HEK293 (cell line): ENCODE results near the gene OPHN1.
A peak's percentile ranks its signal among the peaks of the same experiment; 100 is the strongest.

ENCODE experiments used
- BCL11A ChIP-seq: fragments of 450-650 bp; formaldehyde crosslinking; IDR thresholded peaks from 2 replicates; pipeline ENCODE4 v1.5.1; 2016; ENCODE audit warnings: low read depth, missing biosample characterization, missing genetic modification characterization
- SALL2 ChIP-seq: fragments of 450-650 bp; formaldehyde crosslinking; IDR thresholded peaks from 2 replicates; pipeline ENCODE4 v1.5.0; 2017; ENCODE audit warnings: missing biosample characterization, mild to moderate bottlenecking, missing genetic modification characterization, borderline replicate concordance
- SP2 ChIP-seq: fragments of 450-650 bp; formaldehyde crosslinking; IDR thresholded peaks from 2 replicates; pipeline ENCODE4 v1.5.1; 2016; ENCODE audit warnings: missing biosample characterization, missing genetic modification characterization
- YY2 ChIP-seq: fragments of 450-650 bp; formaldehyde crosslinking; IDR thresholded peaks from 2 replicates; pipeline ENCODE4 v1.5.1; 2016; ENCODE audit warnings: missing biosample characterization, missing genetic modification characterization
- ZBTB48 ChIP-seq: fragments of 450-650 bp; formaldehyde crosslinking; IDR thresholded peaks from 2 replicates; pipeline ENCODE4 v1.5.1; 2016; ENCODE audit warnings: missing biosample characterization, missing genetic modification characterization
- ZEB2 ChIP-seq: fragments of 450-650 bp; formaldehyde crosslinking; IDR thresholded peaks from 2 replicates; pipeline ENCODE4 v1.5.1; 2016; ENCODE audit warnings: missing biosample characterization, missing genetic modification characterization
- ZNF184 ChIP-seq: fragments of 450-650 bp; IDR thresholded peaks from 2 replicates; pipeline ENCODE4 v1.5.1; 2018; ENCODE audit warnings: missing biosample characterization, mild to moderate bottlenecking, missing genetic modification characterization
- ZNF266 ChIP-seq: fragments of 450-650 bp; formaldehyde crosslinking; IDR thresholded peaks from 2 replicates; pipeline ENCODE4 v1.5.1; 2016; ENCODE audit warnings: missing biosample characterization, missing genetic modification characterization, low read depth
- ZNF37A ChIP-seq: fragments of 450-650 bp; IDR thresholded peaks from 2 replicates; pipeline ENCODE4 v1.5.1; 2018; ENCODE audit warnings: missing biosample characterization, missing genetic modification characterization
- ZNF423 ChIP-seq: fragments of 450-650 bp; formaldehyde crosslinking; IDR thresholded peaks from 2 replicates; pipeline ENCODE4 v1.5.1; 2016; ENCODE audit warnings: missing biosample characterization, missing genetic modification characterization
- ZNF473 ChIP-seq: fragments of 450-650 bp; formaldehyde crosslinking; IDR thresholded peaks from 2 replicates; pipeline ENCODE4 v1.5.1; 2017; ENCODE audit warnings: missing biosample characterization, missing genetic modification characterization
- ZNF621 ChIP-seq: fragments of 450-650 bp; formaldehyde crosslinking; IDR thresholded peaks from 2 replicates; pipeline ENCODE4 v1.5.1; 2017; ENCODE audit warnings: missing biosample characterization, missing genetic modification characterization
- ZNF76 ChIP-seq: fragments of 450-650 bp; formaldehyde crosslinking; IDR thresholded peaks from 2 replicates; pipeline ENCODE4; 2016; ENCODE audit warnings: low read depth, missing biosample characterization, missing genetic modification characterization, borderline replicate concordance
- ZNF776 ChIP-seq: fragments of 450-650 bp; formaldehyde crosslinking; IDR thresholded peaks from 2 replicates; pipeline ENCODE4 v1.5.0; 2017; ENCODE audit warnings: missing biosample characterization, missing genetic modification characterization, borderline replicate concordance
- ZNF830 ChIP-seq: fragments of 450-650 bp; IDR thresholded peaks from 2 replicates; pipeline ENCODE4 v1.5.0; 2018; ENCODE audit warnings: missing biosample characterization, missing genetic modification characterization, low read depth, mild to moderate bottlenecking, moderate library complexity
- ZSCAN23 ChIP-seq: fragments of 450-650 bp; formaldehyde crosslinking; IDR thresholded peaks from 2 replicates; pipeline ENCODE4 v1.5.1; 2016; ENCODE audit warnings: missing biosample characterization, missing genetic modification characterization
- ZSCAN30 ChIP-seq: fragments of 450-650 bp; IDR thresholded peaks from 2 replicates; pipeline ENCODE4 v1.5.1; 2018; ENCODE audit warnings: missing biosample characterization, mild to moderate bottlenecking, missing genetic modification characterization, moderate library complexity
- TF ChIP-seq, protein P1 (sequence below): fragments of 450-650 bp; IDR thresholded peaks from 2 replicates; pipeline ENCODE4 v1.5.1; 2018; ENCODE audit warnings: missing biosample characterization, mild to moderate bottlenecking, missing genetic modification characterization
- TF ChIP-seq, protein P2 (sequence below): fragments of 450-650 bp; formaldehyde crosslinking; IDR thresholded peaks from 2 replicates; pipeline ENCODE4 v1.5.1; 2016; ENCODE audit warnings: missing biosample characterization, missing genetic modification characterization
- TF ChIP-seq, protein P3 (sequence below): fragments of 450-650 bp; formaldehyde crosslinking; IDR thresholded peaks from 2 replicates; pipeline ENCODE4 v1.5.1; 2016; ENCODE audit warnings: missing biosample characterization, missing genetic modification characterization
- TF ChIP-seq, protein P4 (sequence below): fragments of 450-650 bp; formaldehyde crosslinking; conservative IDR thresholded peaks from 2 replicates; pipeline ENCODE4 v1.5.1; 2016; ENCODE audit warnings: low read depth, missing biosample characterization, missing genetic modification characterization
- TF ChIP-seq, protein P5 (sequence below): sonication (generic); formaldehyde crosslinking; IDR thresholded peaks from 2 replicates; pipeline ENCODE4 v1.8.1; 2022; ENCODE audit warnings: mild to moderate bottlenecking, moderate library complexity, missing genetic modification reagents
- TF ChIP-seq, protein P6 (sequence below): fragments of 450-650 bp; formaldehyde crosslinking; IDR thresholded peaks from 2 replicates; pipeline ENCODE4 v1.5.1; 2016; ENCODE audit warnings: missing biosample characterization, missing genetic modification characterization

Gene OPHN1

DNA sequence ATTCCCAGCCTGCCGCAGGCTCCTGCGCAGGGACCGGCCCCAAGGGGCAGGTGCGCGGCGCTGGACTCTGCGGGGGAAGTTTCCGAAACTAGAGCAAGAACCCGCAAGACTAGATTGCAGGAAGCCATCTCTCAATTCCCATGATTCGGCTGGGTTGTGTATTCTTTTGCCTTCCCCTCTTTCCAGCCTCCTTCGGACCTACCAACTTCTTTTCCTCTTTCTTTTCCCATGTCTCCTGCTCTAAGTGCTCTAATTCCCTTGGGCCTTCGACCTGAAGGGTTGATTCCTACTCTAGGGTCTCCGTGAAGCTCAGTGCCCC lies 645 bp upstream of the OPHN1 start (continued):
- no peak for TF ChIP-seq YY2
- TF ChIP-seq, protein P1, sequence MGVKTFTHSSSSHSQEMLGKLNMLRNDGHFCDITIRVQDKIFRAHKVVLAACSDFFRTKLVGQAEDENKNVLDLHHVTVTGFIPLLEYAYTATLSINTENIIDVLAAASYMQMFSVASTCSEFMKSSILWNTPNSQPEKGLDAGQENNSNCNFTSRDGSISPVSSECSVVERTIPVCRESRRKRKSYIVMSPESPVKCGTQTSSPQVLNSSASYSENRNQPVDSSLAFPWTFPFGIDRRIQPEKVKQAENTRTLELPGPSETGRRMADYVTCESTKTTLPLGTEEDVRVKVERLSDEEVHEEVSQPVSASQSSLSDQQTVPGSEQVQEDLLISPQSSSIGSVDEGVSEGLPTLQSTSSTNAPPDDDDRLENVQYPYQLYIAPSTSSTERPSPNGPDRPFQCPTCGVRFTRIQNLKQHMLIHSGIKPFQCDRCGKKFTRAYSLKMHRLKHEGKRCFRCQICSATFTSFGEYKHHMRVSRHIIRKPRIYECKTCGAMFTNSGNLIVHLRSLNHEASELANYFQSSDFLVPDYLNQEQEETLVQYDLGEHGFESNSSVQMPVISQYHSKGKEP (tag by site-specific recombination), result no peak
- no peak for TF ChIP-seq ZEB2
- no peak for TF ChIP-seq ZNF37A
- no peak for TF ChIP-seq ZNF184
- TF ChIP-seq, protein P2, sequence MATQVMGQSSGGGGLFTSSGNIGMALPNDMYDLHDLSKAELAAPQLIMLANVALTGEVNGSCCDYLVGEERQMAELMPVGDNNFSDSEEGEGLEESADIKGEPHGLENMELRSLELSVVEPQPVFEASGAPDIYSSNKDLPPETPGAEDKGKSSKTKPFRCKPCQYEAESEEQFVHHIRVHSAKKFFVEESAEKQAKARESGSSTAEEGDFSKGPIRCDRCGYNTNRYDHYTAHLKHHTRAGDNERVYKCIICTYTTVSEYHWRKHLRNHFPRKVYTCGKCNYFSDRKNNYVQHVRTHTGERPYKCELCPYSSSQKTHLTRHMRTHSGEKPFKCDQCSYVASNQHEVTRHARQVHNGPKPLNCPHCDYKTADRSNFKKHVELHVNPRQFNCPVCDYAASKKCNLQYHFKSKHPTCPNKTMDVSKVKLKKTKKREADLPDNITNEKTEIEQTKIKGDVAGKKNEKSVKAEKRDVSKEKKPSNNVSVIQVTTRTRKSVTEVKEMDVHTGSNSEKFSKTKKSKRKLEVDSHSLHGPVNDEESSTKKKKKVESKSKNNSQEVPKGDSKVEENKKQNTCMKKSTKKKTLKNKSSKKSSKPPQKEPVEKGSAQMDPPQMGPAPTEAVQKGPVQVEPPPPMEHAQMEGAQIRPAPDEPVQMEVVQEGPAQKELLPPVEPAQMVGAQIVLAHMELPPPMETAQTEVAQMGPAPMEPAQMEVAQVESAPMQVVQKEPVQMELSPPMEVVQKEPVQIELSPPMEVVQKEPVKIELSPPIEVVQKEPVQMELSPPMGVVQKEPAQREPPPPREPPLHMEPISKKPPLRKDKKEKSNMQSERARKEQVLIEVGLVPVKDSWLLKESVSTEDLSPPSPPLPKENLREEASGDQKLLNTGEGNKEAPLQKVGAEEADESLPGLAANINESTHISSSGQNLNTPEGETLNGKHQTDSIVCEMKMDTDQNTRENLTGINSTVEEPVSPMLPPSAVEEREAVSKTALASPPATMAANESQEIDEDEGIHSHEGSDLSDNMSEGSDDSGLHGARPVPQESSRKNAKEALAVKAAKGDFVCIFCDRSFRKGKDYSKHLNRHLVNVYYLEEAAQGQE (tag by site-specific recombination), result no peak
- TF ChIP-seq, protein P3, sequence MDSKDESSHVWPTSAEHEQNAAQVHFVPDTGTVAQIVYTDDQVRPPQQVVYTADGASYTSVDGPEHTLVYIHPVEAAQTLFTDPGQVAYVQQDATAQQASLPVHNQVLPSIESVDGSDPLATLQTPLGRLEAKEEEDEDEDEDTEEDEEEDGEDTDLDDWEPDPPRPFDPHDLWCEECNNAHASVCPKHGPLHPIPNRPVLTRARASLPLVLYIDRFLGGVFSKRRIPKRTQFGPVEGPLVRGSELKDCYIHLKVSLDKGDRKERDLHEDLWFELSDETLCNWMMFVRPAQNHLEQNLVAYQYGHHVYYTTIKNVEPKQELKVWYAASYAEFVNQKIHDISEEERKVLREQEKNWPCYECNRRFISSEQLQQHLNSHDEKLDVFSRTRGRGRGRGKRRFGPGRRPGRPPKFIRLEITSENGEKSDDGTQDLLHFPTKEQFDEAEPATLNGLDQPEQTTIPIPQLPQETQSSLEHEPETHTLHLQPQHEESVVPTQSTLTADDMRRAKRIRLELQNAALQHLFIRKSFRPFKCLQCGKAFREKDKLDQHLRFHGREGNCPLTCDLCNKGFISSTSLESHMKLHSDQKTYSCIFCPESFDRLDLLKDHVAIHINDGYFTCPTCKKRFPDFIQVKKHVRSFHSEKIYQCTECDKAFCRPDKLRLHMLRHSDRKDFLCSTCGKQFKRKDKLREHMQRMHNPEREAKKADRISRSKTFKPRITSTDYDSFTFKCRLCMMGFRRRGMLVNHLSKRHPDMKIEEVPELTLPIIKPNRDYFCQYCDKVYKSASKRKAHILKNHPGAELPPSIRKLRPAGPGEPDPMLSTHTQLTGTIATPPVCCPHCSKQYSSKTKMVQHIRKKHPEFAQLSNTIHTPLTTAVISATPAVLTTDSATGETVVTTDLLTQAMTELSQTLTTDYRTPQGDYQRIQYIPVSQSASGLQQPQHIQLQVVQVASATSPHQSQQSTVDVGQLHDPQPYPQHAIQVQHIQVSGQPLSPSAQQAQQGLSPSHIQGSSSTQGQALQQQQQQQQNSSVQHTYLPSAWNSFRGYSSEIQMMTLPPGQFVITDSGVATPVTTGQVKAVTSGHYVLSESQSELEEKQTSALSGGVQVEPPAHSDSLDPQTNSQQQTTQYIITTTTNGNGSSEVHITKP (tag by site-specific recombination), result 0 out of 2 replicates have a peak, but pooled peaks have one; percentile 9
- TF ChIP-seq ZNF473 (tag by site-specific recombination), result no peak
- no peak for TF ChIP-seq SP2
- TF ChIP-seq ZNF621 (tag by site-specific recombination), result no peak
- TF ChIP-seq ZSCAN23 (tag by site-specific recombination), result no peak
- TF ChIP-seq ZBTB48, result peak; percentile 41; the same call in 1 of the 2 replicates
- TF ChIP-seq ZNF266 (tag by site-specific recombination), result no peak
- TF ChIP-seq, protein P4, sequence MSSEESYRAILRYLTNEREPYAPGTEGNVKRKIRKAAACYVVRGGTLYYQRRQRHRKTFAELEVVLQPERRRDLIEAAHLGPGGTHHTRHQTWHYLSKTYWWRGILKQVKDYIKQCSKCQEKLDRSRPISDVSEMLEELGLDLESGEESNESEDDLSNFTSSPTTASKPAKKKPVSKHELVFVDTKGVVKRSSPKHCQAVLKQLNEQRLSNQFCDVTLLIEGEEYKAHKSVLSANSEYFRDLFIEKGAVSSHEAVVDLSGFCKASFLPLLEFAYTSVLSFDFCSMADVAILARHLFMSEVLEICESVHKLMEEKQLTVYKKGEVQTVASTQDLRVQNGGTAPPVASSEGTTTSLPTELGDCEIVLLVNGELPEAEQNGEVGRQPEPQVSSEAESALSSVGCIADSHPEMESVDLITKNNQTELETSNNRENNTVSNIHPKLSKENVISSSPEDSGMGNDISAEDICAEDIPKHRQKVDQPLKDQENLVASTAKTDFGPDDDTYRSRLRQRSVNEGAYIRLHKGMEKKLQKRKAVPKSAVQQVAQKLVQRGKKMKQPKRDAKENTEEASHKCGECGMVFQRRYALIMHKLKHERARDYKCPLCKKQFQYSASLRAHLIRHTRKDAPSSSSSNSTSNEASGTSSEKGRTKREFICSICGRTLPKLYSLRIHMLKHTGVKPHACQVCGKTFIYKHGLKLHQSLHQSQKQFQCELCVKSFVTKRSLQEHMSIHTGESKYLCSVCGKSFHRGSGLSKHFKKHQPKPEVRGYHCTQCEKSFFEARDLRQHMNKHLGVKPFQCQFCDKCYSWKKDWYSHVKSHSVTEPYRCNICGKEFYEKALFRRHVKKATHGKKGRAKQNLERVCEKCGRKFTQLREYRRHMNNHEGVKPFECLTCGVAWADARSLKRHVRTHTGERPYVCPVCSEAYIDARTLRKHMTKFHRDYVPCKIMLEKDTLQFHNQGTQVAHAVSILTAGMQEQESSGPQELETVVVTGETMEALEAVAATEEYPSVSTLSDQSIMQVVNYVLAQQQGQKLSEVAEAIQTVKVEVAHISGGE (tag by site-specific recombination), result peak; percentile 67
- TF ChIP-seq, protein P5, sequence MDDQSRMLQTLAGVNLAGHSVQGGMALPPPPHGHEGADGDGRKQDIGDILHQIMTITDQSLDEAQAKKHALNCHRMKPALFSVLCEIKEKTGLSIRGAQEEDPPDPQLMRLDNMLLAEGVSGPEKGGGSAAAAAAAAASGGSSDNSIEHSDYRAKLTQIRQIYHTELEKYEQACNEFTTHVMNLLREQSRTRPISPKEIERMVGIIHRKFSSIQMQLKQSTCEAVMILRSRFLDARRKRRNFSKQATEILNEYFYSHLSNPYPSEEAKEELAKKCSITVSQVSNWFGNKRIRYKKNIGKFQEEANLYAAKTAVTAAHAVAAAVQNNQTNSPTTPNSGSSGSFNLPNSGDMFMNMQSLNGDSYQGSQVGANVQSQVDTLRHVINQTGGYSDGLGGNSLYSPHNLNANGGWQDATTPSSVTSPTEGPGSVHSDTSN (CRISPR knock-in tag), result 0 out of 2 replicates have a peak, but pooled peaks have one; percentile 19
- TF ChIP-seq, protein P6, sequence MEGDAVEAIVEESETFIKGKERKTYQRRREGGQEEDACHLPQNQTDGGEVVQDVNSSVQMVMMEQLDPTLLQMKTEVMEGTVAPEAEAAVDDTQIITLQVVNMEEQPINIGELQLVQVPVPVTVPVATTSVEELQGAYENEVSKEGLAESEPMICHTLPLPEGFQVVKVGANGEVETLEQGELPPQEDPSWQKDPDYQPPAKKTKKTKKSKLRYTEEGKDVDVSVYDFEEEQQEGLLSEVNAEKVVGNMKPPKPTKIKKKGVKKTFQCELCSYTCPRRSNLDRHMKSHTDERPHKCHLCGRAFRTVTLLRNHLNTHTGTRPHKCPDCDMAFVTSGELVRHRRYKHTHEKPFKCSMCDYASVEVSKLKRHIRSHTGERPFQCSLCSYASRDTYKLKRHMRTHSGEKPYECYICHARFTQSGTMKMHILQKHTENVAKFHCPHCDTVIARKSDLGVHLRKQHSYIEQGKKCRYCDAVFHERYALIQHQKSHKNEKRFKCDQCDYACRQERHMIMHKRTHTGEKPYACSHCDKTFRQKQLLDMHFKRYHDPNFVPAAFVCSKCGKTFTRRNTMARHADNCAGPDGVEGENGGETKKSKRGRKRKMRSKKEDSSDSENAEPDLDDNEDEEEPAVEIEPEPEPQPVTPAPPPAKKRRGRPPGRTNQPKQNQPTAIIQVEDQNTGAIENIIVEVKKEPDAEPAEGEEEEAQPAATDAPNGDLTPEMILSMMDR (tag by site-specific recombination), result no peak
- TF ChIP-seq ZSCAN30 (tag by site-specific recombination), result 0 out of 2 replicates have a peak, but pooled peaks have one; percentile 4
- TF ChIP-seq ZNF423, result 0 out of 2 replicates have a peak, but pooled peaks have one; percentile 14
- TF ChIP-seq ZNF776 (tag by site-specific recombination), result no peak
- TF ChIP-seq SALL2, result no peak
- TF ChIP-seq BCL11A (tag by site-specific recombination), result no peak
- TF ChIP-seq ZNF830 (tag by site-specific recombination), result no peak
- peak; percentile 75; the same call in 1 of the 2 replicates for TF ChIP-seq ZNF76 (tag by site-specific recombination)
